OCI-LY7 (cell line): ENCODE data around the gene PRSS2.

Source experiments
- CTCF ChIP-seq: fragments of 200-600 bp; sonication (generic); conservative IDR thresholded peaks from 2 replicates; pipeline ENCODE4 v1.5.1; 2014; ENCODE audit warnings: mild to moderate bottlenecking, antibody characterized with exemption, low read length, moderate library complexity, mixed read lengths
- EZH2phosphoT487 ChIP-seq: fragments of 200-600 bp; sonication (generic); IDR thresholded peaks from 2 replicates; pipeline ENCODE4 v1.6.1; 2018; ENCODE audit warnings: low read depth, borderline replicate concordance, mild to moderate bottlenecking, mixed run types, antibody characterized with exemption, low read length, moderate library complexity, mixed read lengths

- TF ChIP-seq CTCF (no peak), EZH2phosphoT487 (no peak)
These were observed at the start of gene PRSS2 for GRCh38 chr7:142770661-142771352.
